Parathyroid adenoma (tissue), 2 donors: ENCODE measurements around the gene VWC2L.

Experiments
- H2AFZ ChIP-seq: fragments of 300-600 bp; sonication (generic); one replicate; pipeline ENCODE4 v1.7.0; 2017; ENCODE audit warnings: antibody characterized with exemption, mild to moderate bottlenecking
- H3K27ac ChIP-seq: fragments of 300-600 bp; sonication (generic); one replicate; pipeline ENCODE4 v1.7.0; 2017
- H3K27me3 ChIP-seq: fragments of 300-600 bp; sonication (generic); one replicate; pipeline ENCODE4 v1.7.0; 2017; ENCODE audit warnings: low read length; ENCODE audit not compliant: control insufficient read depth, insufficient read depth
- H3K36me3 ChIP-seq: fragments of 300-600 bp; sonication (generic); one replicate; pipeline ENCODE4 v1.7.0; 2017; ENCODE audit warnings: low read length; ENCODE audit not compliant: control insufficient read depth, insufficient read depth
- H3K4me1 ChIP-seq: fragments of 300-600 bp; sonication (generic); one replicate; pipeline ENCODE4 v1.7.0; 2017; ENCODE audit warnings: control low read depth
- H3K4me2 ChIP-seq: fragments of 300-600 bp; sonication (generic); one replicate; pipeline ENCODE4 v1.7.0; 2017; ENCODE audit warnings: low read length
- H3K4me3 ChIP-seq: fragments of 300-600 bp; sonication (generic); one replicate; pipeline ENCODE4 v1.7.0; 2017; ENCODE audit warnings: low read depth, low read length
- H3K79me2 ChIP-seq: fragments of 300-600 bp; sonication (generic); one replicate; pipeline ENCODE4 v1.7.0; 2017; ENCODE audit warnings: control low read depth
- H3K9ac ChIP-seq: fragments of 300-600 bp; sonication (generic); one replicate; pipeline ENCODE4 v1.7.0; 2017; ENCODE audit warnings: mild to moderate bottlenecking
- H3K9me3 ChIP-seq: fragments of 300-600 bp; sonication (generic); one replicate; pipeline ENCODE4 v1.7.0; 2017; ENCODE audit warnings: low read length; ENCODE audit not compliant: control insufficient read depth
- CTCF ChIP-seq: fragments of 300-600 bp; sonication (generic); IDR thresholded peaks from one replicate; pipeline ENCODE4 v1.7.0; 2017; ENCODE audit warnings: antibody characterized with exemption, mild to moderate bottlenecking
- donor health status: primary hyperparathyroidism.

VWC2L gene

GRCh38 chr2:214410128-214410775 lies 602 bp upstream of the VWC2L start:
- H3K9ac ChIP-seq = no peak overlapping the region
- peak overlapping the region; percentile 3 for H2AFZ ChIP-seq
- no peaks in the 10 kb centered on the region for H3K4me1 ChIP-seq
- H3K9me3 ChIP-seq = no peaks in the 10 kb centered on the region
- H3K79me2 ChIP-seq = no peaks in the 10 kb centered on the region
- no peak overlapping the region for H3K4me2 ChIP-seq
- no peak overlapping the region for H3K4me3 ChIP-seq
- H3K27me3 ChIP-seq = no peaks in the 10 kb centered on the region
- H3K36me3 ChIP-seq = no peaks in the 10 kb centered on the region
- no peak overlapping the region for H3K27ac ChIP-seq
- TF ChIP-seq CTCF = peak; percentile 10

- Histone ChIP-seq H3K36me3 (no peaks in the 10 kb centered on the region), H3K79me2 (no peaks in the 10 kb centered on the region), H3K27me3 (no peaks in the 10 kb centered on the region), H3K4me2 (no peak overlapping the region), H3K27ac (no peak overlapping the region), H3K9ac (no peak overlapping the region), H3K4me3 (no peak overlapping the region), H3K4me1 (no peaks in the 10 kb centered on the region), H3K9me3 (no peaks in the 10 kb centered on the region), H2AFZ (no peak overlapping the region)
- no peak for TF ChIP-seq CTCF
These were observed 1.8 kb downstream of the VWC2L start for GRCh38 chr2:214412679-214413078.

GRCh38 chr2:214436470-214436869 lies 25.6 kb downstream of the VWC2L start:
- Histone ChIP-seq H3K27ac (no peak overlapping the region), H3K4me3 (no peak overlapping the region), H3K9me3 (no peaks in the 10 kb centered on the region), H3K27me3 (no peaks in the 10 kb centered on the region), H3K9ac (no peak overlapping the region), H3K4me1 (no peaks in the 10 kb centered on the region), H3K4me2 (no peak overlapping the region), H3K36me3 (no peaks in the 10 kb centered on the region), H3K79me2 (no peaks in the 10 kb centered on the region), H2AFZ (no peak overlapping the region)
- TF ChIP-seq CTCF = no peak

- no peak overlapping the region for H3K9ac ChIP-seq
- no peaks in the 10 kb centered on the region for H3K36me3 ChIP-seq
- H3K79me2 ChIP-seq = no peaks in the 10 kb centered on the region
- H3K4me3 ChIP-seq = no peak overlapping the region
- H3K4me2 ChIP-seq = no peak overlapping the region
- TF ChIP-seq CTCF = no peak
- no peaks in the 10 kb centered on the region for H3K27me3 ChIP-seq
- H3K27ac ChIP-seq = no peak overlapping the region
- H3K9me3 ChIP-seq = no peaks in the 10 kb centered on the region
- H3K4me1 ChIP-seq = no peaks in the 10 kb centered on the region
- H2AFZ ChIP-seq = no peak overlapping the region
These were observed 39.5 kb downstream of the VWC2L start for GRCh38 chr2:214450118-214450894.
